Breast epithelium (tissue), 4 donors: ENCODE measurements around the gene IQGAP3. TPM values are rescaled to one million over a fixed set of nuclear protein-coding genes. Genes with fewer than 3 reads are reported as not detected.

Experiments used
- DNase-seq, 2 donors: peaks; one replicate each; pipeline ENCODE4 v3.0.0-alpha.2; 2019; ENCODE audit warnings: low spot score in 2 of 2
- H3K27ac ChIP-seq, 2 donors: fragments of 200-600 bp; sonication (generic) in 1 of 2; one replicate each; pipeline ENCODE4 v1.5.1; 2016 to 2019; ENCODE audit warnings: mild to moderate bottlenecking in 1 of 2
- H3K27me3 ChIP-seq, 2 donors: fragments of 200-600 bp; sonication (generic) in 1 of 2; one replicate each; pipeline versions ENCODE4 v1.5.1 to v1.6.0; 2017 to 2019; ENCODE audit warnings: control low read depth in 1 of 2, mild to moderate bottlenecking in 1 of 2
- H3K36me3 ChIP-seq: fragments of 200-600 bp; one replicate; pipeline ENCODE4 v1.5.1; 2019
- H3K4me1 ChIP-seq, 2 donors: fragments of 200-600 bp; sonication (generic); one replicate each; pipeline ENCODE4 v1.5.1; 2016 to 2019; ENCODE audit warnings: control low read depth in 1 of 2
- H3K4me3 ChIP-seq, 3 donors: fragments of 200-600 bp; sonication (generic); 1 replicate in 2 of 3; 2 replicates in 1 of 3; pipeline ENCODE4 v1.5.1; 2016 to 2019; ENCODE audit warnings: mild to moderate bottlenecking in 3 of 3, moderate library complexity in 2 of 3
- H3K9me3 ChIP-seq, 2 donors: fragments of 200-600 bp; sonication (generic) in 1 of 2; one replicate each; pipeline ENCODE4 v1.5.1; 2016 to 2019; ENCODE audit warnings: control low read depth in 1 of 2
- POLR2A ChIP-seq: fragments of 450-650 bp; IDR thresholded peaks from one replicate; pipeline ENCODE4 v1.6.1; 2016; ENCODE audit warnings: antibody characterized with exemption, mild to moderate bottlenecking, moderate library complexity
- POLR2AphosphoS5 ChIP-seq, 3 donors: sonication (generic); formaldehyde crosslinking; IDR thresholded peaks; one replicate each; pipeline ENCODE4 v1.6.1; 2017; ENCODE audit warnings: antibody characterized with exemption in 3 of 3
- intact Hi-C: fragments of 100-400 bp; cut with DNase I; formaldehyde crosslinking; loops from one replicate; pipeline ENCODE4 v1.15.1; 2023; ENCODE audit warnings: low total_unique reads
- total RNA-seq, 3 donors: library from RNA; depleted of rRNA; stranded (reverse); fragments of >200 nt; gene quantifications; one replicate each; pipeline ENCODE4 v1.1.0, GENCODE V29; 2016
- TF ChIP-seq, protein P1 (sequence below), 3 donors: fragments of 450-650 bp; IDR thresholded peaks; one replicate each; pipeline ENCODE4 v1.5.1; 2016 to 2017; ENCODE audit warnings: antibody characterized with exemption in 3 of 3, mild to moderate bottlenecking in 3 of 3, moderate library complexity in 3 of 3

The IQGAP3 gene
- total RNA-seq, 3 donors from 2014 or later = under 0.01 to 1.4 (median 0.15) TPM

DNA sequence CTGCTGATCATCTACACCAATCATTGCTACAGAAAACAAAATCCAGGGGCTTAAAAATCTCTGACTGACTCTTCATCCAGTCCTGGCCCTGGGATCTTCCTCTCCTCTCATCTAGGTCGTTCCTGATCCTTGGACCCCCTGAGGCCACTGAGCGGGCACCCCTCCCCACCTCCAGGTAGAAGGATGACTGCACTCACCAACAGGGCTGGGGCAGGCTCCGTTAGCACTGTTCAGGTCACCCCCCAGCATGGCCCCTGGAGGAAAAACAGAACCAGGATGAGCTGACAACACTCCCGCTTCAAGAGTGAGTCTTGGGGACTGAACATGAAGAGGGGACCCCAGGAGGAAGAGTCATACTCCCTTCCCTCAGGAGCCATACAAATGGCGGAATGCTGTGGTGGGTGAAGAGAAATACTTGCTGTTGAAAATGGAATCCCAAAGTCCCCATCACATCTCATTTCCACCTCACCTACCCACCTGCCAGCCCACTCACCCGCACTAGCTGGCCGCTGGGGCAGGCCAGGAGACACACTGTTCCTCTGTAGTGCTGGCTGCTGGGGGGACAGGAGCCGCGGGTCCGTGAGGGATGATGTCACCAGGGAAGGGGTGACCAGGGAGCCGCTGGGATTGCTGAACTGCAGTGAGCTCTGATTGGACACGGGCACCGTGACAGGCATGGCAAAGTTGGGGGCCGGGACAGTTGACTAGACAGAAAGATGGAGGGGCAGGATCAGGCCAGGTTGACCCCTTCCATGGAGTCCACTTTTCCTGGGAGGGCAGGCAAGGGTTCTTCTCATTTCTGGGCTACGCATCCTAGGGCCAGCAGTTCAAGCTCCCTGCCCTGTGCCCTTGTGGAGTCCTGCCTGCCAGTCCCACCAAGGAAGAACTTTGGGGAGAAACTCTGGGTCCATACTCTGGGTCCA lies 93.0 kb downstream of the IQGAP3 start:
- Histone ChIP-seq H3K4me1 (peaks cover 0 to 10% of the 10 kb centered on the region in 2 donors), H3K27ac (peak overlapping the region; percentile 29 to 84), H3K27me3 (no peaks in the 10 kb centered on the region), H3K9me3 (no peaks in the 10 kb centered on the region), H3K36me3 (peaks cover 20% of the 10 kb centered on the region), H3K4me3 (no peak overlapping the region)
- TF ChIP-seq, protein P1, sequence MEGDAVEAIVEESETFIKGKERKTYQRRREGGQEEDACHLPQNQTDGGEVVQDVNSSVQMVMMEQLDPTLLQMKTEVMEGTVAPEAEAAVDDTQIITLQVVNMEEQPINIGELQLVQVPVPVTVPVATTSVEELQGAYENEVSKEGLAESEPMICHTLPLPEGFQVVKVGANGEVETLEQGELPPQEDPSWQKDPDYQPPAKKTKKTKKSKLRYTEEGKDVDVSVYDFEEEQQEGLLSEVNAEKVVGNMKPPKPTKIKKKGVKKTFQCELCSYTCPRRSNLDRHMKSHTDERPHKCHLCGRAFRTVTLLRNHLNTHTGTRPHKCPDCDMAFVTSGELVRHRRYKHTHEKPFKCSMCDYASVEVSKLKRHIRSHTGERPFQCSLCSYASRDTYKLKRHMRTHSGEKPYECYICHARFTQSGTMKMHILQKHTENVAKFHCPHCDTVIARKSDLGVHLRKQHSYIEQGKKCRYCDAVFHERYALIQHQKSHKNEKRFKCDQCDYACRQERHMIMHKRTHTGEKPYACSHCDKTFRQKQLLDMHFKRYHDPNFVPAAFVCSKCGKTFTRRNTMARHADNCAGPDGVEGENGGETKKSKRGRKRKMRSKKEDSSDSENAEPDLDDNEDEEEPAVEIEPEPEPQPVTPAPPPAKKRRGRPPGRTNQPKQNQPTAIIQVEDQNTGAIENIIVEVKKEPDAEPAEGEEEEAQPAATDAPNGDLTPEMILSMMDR (IDR thresholded peaks at IDR 0.05) = no peak
- TF ChIP-seq POLR2A (no peak), POLR2AphosphoS5 (IDR thresholded peaks at IDR 0.05) (no peak)
- intact Hi-C loops = no loop called here
- DNase-seq = no peak

DNA sequence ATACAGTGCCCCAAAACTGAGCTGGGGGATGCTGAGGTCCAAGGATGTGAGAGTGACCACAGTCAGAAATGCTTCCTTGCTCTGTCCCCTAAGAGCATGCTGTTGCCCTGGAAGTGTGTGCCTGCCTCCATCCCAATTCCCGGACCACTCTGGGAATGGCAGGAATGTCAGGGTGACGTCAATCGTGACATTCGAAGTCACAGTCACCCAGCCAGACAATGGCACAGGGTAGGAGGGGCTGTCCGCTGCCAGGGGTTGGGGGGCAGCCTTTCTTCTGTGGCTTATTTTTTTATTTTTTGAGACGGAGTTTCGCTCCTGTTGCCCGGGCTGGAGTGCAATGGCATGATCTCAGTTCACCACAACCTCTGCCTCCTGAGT lies 94.1 kb downstream of the IQGAP3 start:
- TF ChIP-seq, protein P1 (IDR thresholded peaks at IDR 0.05) = no peak
- no peak for TF ChIP-seq POLR2AphosphoS5 (IDR thresholded peaks at IDR 0.05)
- no peak for TF ChIP-seq POLR2A
- intact Hi-C loops = no loop called here
- Histone ChIP-seq H3K9me3 (no peaks in the 10 kb centered on the region), H3K4me1 (peaks cover 0 to 10% of the 10 kb centered on the region in 2 donors), H3K27me3 (no peaks in the 10 kb centered on the region), H3K4me3 (no peak overlapping the region), H3K36me3 (peaks cover 20% of the 10 kb centered on the region), H3K27ac (peak overlapping the region; percentile 83 to 84)
- DNase-seq = no peak

DNA sequence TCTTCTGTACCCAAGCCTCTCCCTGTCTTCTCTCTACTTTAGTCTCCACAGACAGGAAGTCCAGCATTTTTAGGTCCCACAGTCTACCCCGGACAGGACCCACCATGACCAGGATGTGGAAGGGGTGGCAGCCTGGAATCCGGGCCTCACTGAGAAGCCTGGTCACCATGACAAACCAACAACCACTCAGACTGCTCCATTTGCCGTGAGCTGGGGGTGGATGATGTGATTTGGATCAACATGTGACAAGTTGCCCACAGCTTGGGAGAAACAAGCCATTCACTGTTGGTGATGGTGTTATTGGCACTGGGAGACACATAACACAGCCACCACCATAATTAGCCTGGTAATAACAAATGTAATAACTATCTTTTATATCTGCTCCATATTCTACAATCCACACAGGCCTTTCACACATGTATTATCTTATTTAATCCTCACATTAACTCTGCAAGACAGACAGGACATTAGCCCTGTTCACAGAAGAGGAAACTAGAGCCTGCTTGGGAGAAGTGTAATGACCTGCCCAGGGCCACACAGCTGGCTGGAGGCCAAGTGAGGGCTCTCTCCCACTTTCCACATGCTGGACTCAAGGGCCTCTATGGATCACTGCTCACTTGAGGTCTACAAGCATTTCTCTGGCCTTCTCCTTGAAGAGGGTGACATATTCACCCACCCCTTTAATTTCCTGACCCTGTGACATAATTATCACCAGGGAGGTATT lies 94.7 kb downstream of the IQGAP3 start:
- intact Hi-C loops = no loop called here
- TF ChIP-seq, protein P1 (IDR thresholded peaks at IDR 0.05) = no peak
- no peak for TF ChIP-seq POLR2AphosphoS5 (IDR thresholded peaks at IDR 0.05)
- TF ChIP-seq POLR2A = no peak
- Histone ChIP-seq H3K27ac (peak overlapping the region; percentile 83 to 84), H3K9me3 (no peaks in the 10 kb centered on the region), H3K27me3 (no peaks in the 10 kb centered on the region), H3K4me1 (peaks cover 0 to 10% of the 10 kb centered on the region in 2 donors), H3K4me3 (no peak overlapping the region), H3K36me3 (peaks cover 19% of the 10 kb centered on the region)
- DNase-seq = no peak

DNA sequence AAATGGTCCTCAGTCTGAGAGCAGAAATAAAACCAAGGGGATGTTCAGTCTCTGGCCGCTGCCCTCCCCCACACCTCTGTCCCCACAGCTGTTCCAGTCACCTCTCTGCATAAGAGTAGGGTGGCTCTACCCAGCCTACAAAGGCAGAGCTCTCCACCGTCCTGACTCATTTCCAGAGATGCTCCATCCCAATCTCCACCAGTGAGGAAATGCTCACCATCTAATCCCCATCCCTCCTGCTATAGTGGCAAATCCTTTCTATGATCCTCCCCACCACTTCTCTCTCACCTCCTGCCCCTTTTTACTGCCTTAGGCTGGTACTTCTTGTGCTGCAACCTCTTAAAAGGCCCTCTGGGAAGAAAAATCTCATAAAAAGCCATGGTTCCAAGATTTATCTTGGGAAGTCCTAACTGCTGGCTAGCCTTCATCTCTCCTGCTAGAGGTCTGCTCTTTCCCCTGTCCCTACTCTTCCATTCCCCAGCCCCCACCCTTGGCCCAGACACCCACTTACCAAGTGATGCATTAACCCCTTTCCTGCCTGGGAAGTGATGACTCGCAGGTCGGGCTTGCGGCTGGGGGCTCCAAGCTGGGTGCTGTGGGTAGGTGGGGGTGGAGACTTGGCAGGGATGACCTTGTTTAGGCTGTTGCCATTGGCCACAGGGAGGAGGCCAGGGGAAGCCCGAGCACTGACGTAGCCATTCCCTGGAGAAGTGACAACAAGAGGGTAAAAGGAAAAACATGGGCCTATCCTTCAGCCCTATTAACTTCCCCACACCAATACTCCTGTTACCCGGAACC lies 95.7 kb downstream of the IQGAP3 start:
- no peak overlapping the region for H3K4me3 ChIP-seq
- intact Hi-C loops = no loop called here
- H3K9me3 ChIP-seq = no peaks in the 10 kb centered on the region
- H3K27ac ChIP-seq = peak overlapping the region; percentile 83 to 84
- H3K4me1 ChIP-seq = peaks cover 0 to 10% of the 10 kb centered on the region in 2 donors
- peaks cover 9% of the 10 kb centered on the region for H3K36me3 ChIP-seq
- DNase-seq = no peak
- no peaks in the 10 kb centered on the region for H3K27me3 ChIP-seq
- TF ChIP-seq, protein P1 (IDR thresholded peaks at IDR 0.05) = no peak
- TF ChIP-seq POLR2AphosphoS5 (IDR thresholded peaks at IDR 0.05) = no peak
- no peak for TF ChIP-seq POLR2A
